ENCODE data around the gene PNO1.

- TF ChIP-seq, protein P1, sequence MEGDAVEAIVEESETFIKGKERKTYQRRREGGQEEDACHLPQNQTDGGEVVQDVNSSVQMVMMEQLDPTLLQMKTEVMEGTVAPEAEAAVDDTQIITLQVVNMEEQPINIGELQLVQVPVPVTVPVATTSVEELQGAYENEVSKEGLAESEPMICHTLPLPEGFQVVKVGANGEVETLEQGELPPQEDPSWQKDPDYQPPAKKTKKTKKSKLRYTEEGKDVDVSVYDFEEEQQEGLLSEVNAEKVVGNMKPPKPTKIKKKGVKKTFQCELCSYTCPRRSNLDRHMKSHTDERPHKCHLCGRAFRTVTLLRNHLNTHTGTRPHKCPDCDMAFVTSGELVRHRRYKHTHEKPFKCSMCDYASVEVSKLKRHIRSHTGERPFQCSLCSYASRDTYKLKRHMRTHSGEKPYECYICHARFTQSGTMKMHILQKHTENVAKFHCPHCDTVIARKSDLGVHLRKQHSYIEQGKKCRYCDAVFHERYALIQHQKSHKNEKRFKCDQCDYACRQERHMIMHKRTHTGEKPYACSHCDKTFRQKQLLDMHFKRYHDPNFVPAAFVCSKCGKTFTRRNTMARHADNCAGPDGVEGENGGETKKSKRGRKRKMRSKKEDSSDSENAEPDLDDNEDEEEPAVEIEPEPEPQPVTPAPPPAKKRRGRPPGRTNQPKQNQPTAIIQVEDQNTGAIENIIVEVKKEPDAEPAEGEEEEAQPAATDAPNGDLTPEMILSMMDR (IDR thresholded peaks at IDR 0.05) = no peak
- TF ChIP-seq ZFX (IDR thresholded peaks at IDR 0.05; ENCODE audit: borderline replicate concordance) = no peak
These were observed 403 bp downstream of the PNO1 start for GRCh38 chr2:68158134-68158447.
